Jurkat, Clone E6-1 (cell line): ENCODE measurements around the gene FOXO1.
"Not testable (repeated sequence)": the region's sequence is repeated elsewhere in the genome, so short reads cannot be mapped to it uniquely, and the experiment has no call there.

Source experiments
- DNase-seq: peaks from one replicate; pipeline ENCODE4 v3.0.0-alpha.2; 2011; ENCODE audit warnings: low read depth, low spot score
- H3K4me3 ChIP-seq: 2 replicates; pipeline ENCODE4 v1.5.1; 2011; ENCODE audit warnings: mild to moderate bottlenecking, low read length, control low read depth, moderate library complexity

Gene FOXO1

DNA sequence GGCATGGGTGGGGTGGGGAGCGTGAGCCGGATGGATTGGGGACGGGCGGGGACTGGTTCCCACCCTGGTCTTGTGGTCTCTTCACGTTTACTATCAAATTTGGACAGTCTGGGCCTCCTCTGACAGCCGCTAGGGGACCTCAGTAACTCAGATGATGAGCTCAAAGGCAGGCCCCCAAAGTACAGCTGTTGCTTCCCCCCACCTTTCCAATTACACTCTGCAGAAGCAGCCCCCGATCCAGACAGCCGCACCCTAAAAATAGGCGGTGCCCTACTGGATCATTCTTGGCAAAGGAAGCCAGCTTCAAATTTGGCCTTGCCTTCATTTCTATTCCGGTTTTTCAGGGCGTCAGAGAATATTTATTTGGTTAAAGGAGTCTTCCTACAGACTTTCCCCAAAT is 1.9 kb upstream of the FOXO1 start:
- DNase-seq, result peak; percentile 35
- H3K4me3 ChIP-seq, result no peak overlapping the region

DNA sequence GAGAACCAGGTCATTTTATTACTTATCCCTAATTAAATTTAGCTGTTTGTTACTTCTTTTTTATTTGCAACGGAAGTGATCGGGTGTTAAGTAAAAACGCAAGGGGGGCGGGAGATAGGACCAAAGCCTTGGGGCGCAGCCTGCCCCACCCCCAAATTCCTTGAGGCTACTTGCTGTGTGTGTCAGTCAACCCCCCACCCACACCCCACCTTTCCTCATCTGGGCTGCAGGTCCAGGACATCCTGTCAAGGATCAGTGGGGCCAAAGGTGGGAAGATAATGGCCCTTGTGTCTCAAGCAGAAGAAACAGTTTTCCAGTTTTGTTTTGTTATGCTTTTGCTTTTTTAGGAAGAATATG is 1.2 kb upstream of the FOXO1 start:
- DNase-seq, result no peak
- peak overlapping the region; percentile 62 for H3K4me3 ChIP-seq

DNA sequence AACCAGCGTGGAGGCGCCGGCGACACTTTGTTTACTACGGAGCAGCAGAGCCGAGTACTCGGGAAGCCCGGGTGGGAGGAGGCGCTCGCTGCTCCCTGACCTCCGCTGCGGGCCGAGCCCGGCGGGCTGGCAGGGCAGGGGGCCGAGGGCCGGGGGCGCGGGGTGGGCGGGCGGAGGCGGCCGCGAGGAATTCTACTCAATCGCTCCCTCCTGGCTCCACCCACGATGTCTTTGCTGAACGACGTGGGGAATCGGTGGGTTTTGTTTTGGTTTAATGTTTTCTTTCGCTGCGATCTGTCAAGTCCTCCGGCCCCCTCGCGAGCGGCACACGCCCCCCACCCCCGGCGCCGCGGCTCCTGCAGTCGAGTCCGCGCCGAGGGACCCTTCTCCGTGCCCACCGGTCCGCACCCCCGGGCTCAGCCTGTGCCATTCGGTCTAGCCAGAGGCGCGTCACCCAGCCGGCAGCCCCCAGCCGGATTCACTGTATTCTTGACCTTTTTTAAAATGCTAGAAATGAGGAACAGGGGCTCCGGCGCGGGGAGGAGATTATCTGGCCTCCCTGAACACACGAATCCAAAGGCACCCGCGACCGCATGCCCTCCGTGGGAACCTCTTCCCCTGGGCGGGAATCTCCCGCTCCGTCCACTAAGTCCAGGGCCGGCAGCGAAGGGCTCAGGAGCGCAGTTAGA is 636 bp upstream of the FOXO1 start:
- DNase-seq, result no peak

DNA sequence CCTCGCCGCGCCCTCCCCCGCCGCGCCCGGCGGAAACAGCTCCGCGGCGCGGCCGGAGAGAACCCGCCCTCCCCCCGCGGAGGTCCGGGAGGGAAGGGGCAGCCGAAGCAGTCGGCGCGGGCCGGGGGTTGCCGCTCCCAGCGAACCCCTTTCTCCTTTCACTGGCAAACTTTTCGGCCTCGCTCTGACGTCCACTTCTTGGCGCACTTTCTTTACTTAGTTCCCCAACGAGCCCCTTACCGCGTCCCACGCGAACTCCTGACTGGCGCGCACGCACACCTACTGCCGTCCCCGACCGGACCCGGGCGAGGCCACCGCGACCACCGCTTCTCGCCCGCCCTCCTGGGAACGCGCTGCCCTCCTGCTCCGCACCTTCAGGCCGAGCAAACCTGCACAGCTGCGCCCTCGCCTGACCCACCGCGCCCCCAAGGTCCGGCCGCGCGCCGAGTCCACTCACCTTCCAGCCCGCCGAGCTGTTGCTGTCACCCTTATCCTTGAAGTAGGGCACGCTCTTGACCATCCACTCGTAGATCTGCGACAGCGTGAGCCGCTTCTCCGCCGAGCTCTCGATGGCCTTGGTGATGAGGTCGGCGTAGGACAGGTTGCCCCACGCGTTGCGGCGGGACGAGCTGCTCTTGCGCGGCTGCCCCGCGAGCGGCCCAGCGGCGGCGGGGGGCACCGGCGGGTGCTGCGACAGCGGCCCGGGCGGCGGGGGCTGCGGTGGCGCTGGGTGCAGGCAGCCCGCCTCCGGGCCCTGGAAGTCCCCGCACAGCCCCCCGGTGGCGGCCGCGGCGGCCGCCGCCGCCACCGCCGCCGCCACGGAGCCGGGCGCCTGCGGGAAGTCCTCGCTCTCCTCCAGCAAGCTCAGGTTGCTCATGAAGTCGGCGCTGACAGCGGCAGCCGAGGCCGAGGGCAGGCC is 1.1 kb downstream of the FOXO1 start:
- DNase-seq, result no peak
- H3K4me3 ChIP-seq, result peak overlapping the region; percentile 53

More for the DNA sequence above, 636 bp upstream of the FOXO1 start:
- peak overlapping the region; percentile 62 for H3K4me3 ChIP-seq

DNA sequence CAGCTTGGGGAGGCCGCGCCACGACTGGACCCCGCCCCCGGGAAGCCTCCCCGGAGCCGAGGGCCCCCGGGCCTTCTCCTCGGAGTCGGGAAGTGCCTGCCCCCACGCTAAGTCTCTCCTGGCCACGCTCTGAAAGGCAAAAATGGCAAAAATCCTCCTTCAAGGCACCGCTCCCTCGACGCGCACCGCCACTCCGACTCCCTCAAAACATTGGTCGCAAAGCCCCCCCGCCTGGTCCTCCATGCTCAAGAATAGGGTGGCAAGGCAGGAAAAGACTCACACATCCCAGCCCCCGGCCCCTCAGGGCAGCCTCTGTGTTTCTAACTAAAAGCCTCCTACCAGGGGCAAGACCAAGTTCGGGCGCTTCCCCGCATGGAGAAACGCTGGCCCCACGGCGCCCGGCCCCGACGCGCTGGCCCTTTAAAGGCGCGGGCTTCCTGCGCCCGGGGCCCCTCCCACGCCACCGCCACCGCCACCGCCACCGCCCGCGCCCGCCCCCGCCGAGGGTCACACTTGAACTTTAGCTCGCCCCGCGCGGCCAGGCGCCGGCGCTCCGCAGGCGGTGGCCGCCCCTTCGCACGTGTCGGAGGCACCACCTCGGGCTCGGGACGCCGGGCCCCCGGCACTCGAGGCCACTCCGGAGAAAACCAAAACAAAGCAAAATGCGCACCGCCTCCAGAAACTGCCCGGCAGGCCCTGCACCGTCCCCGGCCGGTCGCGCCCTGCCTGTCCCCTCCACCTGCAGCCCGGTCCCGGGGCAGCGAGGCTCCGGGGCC is 1.9 kb downstream of the FOXO1 start:
- H3K4me3 ChIP-seq, result peak overlapping the region; percentile 48
- DNase-seq, result no peak

DNA sequence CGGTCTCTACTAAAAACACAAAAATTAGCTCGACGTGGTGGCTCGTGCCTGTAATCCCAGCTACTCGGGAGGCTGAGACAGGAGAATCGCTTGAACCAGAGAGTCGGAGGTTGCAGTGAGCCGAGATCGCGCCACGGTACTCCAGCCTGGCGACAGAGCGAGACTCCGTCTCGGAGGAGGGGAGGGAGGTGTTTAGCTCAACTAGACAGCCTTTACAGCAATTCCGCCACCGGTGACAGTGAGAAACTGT is 2.4 kb downstream of the FOXO1 start:
- not testable (repeated sequence) for H3K4me3 ChIP-seq, DNase-seq

DNA sequence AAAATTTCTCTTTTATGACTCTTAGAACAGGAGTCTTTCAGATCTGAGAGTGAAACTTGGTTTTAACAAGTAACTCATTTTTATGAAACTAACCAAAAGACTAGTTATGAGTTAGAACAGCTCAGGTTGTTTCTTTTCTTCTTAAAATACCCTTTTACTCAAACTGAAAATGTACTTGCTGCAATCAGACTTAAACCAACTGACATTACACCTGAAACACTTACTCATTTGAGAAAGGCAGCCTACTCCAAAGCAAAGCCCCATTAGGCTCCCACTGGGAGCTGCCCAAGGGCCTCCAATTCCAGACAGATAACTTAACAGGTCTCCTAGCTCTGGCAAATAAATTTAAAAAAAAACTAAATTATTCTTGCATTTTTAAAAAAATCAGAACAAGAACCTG is 3.6 kb downstream of the FOXO1 start:
- no peak overlapping the region for H3K4me3 ChIP-seq
- DNase-seq, result no peak

DNA sequence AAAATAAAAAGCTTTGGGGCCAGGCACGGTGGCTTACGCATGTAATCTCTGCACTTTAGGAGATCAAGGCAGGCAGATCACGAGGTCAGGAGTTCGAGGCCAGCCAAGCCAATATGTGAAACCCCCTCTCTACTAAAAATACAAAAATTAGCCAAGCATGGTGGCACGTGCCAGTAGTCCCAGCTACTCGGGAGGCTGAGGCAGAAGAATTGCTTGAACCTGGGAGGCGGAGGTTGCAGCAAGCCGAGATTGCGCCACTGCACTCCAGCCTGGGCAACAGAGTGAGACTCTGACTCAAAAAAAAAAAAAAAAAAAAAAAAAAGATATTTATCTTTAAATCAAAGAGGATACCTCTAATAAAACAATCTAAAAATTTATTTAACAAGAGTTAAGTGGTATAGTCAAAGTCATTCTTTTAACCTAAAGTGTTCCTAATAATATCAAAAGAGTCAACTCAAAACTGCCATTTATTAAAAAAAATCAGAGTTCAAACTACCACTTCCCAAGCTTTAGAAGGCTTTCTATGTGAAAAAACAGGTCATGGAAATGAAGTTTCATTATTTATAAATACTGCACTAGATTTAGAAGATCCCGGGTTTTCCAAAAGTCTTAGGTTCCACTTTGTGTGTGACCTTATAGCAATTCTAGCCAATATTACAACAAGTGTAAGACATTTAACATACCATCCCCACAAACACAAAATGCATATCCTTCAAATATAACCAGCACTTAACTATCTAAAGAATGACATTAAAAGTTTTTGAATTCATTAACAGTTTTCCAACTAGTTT is 4.4 kb downstream of the FOXO1 start:
- DNase-seq, result no peak
- H3K4me3 ChIP-seq, result no peak overlapping the region

DNA sequence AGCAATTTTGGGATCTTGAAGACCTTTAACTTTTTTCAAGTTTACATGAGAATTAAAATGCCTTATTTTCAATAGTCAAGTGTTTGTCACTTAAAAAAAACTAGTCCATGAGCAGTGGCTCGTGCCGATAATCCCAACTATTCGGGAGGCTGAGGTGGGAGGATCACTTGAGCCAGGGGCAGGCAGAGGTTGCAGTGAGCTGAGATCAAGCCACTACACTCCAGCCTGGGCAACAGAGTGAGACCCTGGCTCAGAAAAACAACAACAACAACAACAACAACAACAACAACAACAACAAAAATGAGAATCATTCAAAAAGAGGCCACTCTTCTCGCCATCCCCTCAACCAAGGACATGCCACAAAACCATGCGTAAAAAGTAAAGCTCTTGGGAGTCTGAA is 5.7 kb downstream of the FOXO1 start:
- DNase-seq, result no peak

DNA sequence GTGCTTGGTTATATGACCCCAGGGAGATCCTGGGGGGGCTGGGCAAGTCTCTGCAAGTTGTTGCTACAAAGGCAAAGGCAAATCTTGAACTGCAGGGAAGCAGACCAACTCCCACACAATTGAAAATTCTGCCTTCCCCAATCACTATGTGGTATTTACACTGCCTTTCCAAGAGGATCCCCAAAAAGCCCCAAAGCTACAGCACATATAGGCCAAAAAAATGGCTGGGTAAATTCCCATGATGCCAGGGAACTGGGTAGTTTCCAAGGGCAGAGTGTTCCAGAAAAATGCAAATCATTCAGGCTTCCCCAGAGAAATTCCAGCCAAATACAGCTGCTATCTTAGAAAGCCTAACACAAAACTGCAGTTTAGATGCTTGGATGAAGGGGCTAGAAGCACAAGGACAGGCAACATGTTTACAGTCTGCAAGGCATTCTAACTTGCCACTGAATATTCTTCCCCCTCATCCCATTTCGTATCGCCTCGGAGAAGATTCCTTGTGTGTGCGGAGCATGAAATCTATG is 6.2 kb downstream of the FOXO1 start:
- H3K4me3 ChIP-seq, result no peak overlapping the region
- no peak for DNase-seq

More for the DNA sequence above, 5.7 kb downstream of the FOXO1 start:
- H3K4me3 ChIP-seq, result no peak overlapping the region

DNA sequence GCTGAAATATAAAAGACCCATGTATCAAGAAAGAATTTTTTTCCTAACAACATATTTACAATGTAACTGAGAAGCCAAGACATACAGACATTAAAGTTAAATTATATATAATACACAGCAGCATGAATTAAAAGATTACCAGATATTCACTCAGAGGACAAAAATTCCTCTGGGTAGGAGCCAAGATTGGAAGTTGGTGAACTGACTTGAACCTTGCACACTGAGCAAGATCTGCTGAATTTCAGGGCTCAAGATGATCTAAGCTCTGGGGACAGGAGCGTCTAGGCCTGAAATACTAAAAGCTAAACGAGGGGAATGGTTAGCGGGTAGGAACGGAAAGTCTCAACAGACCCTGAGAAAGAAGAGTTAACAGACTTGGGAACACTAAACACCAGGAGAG is 8.5 kb downstream of the FOXO1 start:
- no peak for DNase-seq
- H3K4me3 ChIP-seq, result no peak overlapping the region

DNA sequence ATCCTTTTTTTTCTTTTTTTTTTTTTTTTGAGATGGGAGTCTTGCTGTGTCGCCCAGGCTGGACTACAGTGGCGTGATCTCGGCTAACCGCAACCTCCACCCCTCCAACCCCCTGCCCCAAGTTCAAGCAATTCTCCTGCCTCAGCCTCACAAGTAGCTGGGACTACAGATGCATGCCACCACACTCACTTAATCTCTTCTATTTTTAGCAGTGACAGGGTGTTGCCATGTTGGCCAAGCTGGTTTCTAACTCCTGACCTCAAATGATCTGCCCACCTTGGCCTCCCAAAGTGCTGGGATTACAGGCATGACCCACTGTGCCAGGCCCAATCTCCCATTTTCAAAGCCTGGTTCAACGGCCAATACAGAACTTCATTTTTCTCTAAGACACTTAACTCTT is 9.1 kb downstream of the FOXO1 start:
- no peak overlapping the region for H3K4me3 ChIP-seq
- DNase-seq, result no peak

DNA sequence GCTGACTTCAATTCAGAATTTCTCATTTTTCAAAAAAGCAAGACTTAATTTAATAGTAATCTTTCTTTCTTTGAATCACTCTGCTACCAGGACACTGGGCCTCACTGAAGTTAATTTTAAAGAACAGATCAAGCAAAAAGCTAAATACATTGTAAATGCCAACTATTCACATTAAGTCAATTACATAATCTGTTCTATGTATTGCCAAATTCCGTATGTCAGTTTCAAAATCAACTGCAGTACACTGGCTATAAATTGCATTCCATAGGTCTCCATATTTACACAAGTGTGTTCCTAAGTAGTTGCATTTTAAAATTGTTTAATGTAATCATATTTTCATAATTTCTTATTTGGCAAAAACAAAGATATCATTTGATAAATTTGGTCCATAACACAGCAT is 10.1 kb downstream of the FOXO1 start:
- no peak for DNase-seq
- no peak overlapping the region for H3K4me3 ChIP-seq

DNA sequence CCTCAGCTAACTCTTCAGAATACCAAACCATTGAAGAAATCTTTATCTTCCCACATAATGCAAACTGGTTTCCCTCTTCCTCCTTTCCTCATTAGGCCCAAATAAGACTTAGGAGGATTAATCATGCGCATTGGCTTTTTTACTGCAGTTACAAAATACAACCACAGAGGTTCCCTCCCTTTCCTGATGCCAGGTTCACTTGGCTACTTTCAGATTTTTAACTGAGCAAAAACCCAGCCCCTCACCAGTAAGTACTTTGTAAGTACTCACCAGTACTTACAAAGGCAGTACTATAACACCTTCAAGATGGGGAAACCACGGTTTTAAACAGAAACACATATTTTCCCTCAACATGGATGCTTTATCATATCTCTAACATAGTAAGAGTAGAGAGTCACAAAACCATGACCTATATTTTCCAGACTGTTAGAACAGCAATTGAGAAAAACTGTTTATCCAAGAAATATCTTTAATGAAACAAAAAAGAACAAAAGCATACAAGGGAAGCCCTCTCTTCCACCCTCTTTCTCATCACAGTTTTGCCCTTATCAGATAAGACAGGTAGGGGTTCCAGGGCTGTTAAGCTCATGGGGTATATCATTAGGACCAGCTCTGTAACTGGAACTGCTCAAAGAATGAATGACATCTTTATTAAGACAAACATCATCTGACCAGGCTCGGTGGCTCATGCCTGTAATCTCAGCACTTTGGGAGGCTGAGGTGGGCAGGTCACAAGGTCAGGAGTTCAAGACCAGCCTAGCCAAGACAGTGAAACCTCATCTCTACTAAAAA is 12.7 kb downstream of the FOXO1 start:
- no peak for DNase-seq
- H3K4me3 ChIP-seq, result no peak overlapping the region

DNA sequence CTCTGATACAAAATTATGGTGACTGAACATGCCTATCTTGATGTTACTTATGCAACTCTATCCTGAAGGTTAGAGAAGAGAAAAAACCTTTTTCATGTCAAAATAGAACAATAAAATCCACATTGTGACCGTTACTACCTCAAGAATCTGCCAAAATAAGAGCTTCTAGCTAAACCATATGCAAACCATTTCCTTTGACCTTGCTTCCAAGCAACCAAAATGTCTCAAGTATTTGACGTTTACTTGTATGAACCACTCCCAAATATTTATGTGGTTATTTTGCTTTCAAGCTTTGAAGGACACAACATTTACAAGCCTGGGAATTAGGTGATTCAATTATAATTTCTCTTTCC is 13.9 kb downstream of the FOXO1 start:
- DNase-seq, result no peak
- H3K4me3 ChIP-seq, result no peak overlapping the region

DNA sequence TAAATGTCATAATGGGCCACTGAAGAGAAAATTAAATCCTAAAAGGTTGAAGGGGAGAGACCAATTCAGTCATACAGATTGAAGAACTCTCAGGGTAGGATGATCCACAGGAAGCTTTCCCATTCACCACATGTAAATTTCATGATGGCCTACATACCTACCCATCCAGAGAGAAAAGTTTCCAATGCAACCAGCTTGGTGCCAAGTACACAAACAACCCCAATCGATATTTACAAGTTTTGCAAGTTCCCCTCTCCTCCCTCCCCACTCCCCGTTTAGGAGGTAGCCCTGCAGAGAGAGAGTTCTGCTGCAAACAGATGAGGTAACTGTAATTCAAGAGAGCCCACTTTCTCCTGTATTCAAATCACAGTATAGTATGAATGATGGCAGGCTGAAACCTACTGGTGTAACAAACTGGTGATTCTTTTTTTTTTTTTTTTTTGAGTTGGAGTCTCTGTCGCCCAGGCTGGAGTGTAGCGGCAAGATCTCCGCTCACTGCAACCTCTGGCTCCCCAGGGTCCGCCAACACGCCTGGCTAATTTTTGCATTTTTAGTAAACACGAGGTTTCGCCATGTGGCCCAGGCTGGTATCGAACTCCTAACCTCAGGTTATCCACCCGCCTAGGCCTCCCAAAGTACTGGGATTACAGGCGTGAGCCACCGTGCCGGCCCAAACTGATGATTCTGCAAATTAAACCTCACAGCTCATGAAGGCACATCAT is 14.4 kb downstream of the FOXO1 start:
- H3K4me3 ChIP-seq, result no peak overlapping the region
- no peak for DNase-seq

DNA sequence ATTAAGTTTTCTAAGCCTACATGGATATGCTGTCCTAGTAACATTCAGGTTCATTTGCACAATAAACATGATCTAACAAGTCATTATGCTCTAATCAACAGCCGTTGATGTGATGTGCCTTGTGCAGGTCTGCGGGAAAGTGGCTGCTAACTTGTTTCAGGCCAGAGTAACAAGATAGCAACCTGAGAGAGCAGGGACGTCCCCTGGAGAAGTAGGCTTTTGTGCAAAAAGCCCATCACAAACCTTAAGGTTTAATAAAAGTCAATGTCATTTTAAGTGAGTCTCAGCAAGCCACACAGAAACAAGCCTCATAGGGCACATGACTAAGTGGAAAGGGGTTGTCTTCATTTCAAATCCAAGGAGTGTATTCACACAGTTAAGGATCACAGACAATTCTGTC is 17.6 kb downstream of the FOXO1 start:
- H3K4me3 ChIP-seq, result no peak overlapping the region
- DNase-seq, result no peak

DNA sequence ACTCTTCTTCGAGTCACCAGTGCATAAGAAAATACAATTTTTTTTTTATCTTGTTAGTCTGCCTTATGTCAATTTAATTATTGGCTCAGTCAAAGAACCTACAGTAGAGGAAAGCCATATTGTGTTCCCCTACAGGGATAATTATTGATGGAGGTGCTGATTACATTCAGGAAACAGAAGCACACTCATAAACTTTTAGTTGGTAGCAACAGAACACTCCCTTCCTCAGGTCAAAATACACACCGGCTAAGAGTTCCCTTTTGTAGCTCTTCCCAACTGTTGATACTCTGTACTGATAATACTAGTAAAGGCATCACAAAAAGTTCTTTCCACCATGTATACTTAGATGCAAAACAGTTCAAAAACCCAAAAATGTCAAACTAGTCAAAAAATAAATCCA is 18.4 kb downstream of the FOXO1 start:
- no peak overlapping the region for H3K4me3 ChIP-seq
- DNase-seq, result no peak
